Stimulated activated naive CD8-positive, alpha-beta T cell treated with anti-CD3 and anti-CD28 coated beads, Interleukin-15, Interleukin-2, amounts not matched to agents 100 U/mL and 50 U/mL, for 24 hours (primary cell): ENCODE results near the gene HIVEP3.

ENCODE experiments used
- ATAC-seq: fragments of 150-1000 bp; cut with Tn5 transposase; one replicate; pipeline ENCODE4 v1.10.0; 2021
- DNase-seq: peaks from one replicate; pipeline ENCODE4 v3.0.0; 2021

The HIVEP3 gene

GRCh38 chr1:41812051-41812450 is 106.7 kb downstream of the HIVEP3 start:
- DNase-seq (peak; percentile 58), ATAC-seq (no peak)

- DNase-seq, result peak; percentile 62
- ATAC-seq, result peak; percentile 79
These were observed 107.5 kb downstream of the HIVEP3 start for GRCh38 chr1:41811051-41811795.

GRCh38 chr1:41810446-41810845 is 108.3 kb downstream of the HIVEP3 start:
- peak; percentile 70 for DNase-seq
- ATAC-seq, result no peak

- no peak for DNase-seq
- ATAC-seq, result no peak
These were observed 109.0 kb downstream of the HIVEP3 start for GRCh38 chr1:41809692-41810091.

- DNase-seq, result no peak
These were observed 111.3 kb downstream of the HIVEP3 start for GRCh38 chr1:41807390-41807789.

GRCh38 chr1:41806472-41807155 is 112.1 kb downstream of the HIVEP3 start:
- peak; percentile 54 for ATAC-seq
- peak; percentile 78 for DNase-seq

More at GRCh38 chr1:41807390-41807789, 111.3 kb downstream of the HIVEP3 start:
- no peak for ATAC-seq

- DNase-seq (peak; percentile 59), ATAC-seq (peak; percentile 77)
These were observed 112.8 kb downstream of the HIVEP3 start for GRCh38 chr1:41805771-41806471.

GRCh38 chr1:41804176-41804575 is 114.5 kb downstream of the HIVEP3 start:
- no peak for ATAC-seq
- DNase-seq, result peak; percentile 41

GRCh38 chr1:41803656-41804055 is 115.1 kb downstream of the HIVEP3 start:
- no peak for ATAC-seq

GRCh38 chr1:41802532-41803501 is 115.9 kb downstream of the HIVEP3 start:
- DNase-seq (no peak), ATAC-seq (no peak)

More at GRCh38 chr1:41803656-41804055, 115.1 kb downstream of the HIVEP3 start:
- no peak for DNase-seq

GRCh38 chr1:41800311-41800829 is 118.4 kb downstream of the HIVEP3 start:
- DNase-seq (no peak), ATAC-seq (peak; percentile 54)

- ATAC-seq, result peak; percentile 76
- peak; percentile 32 for DNase-seq
These were observed 119.0 kb downstream of the HIVEP3 start for GRCh38 chr1:41799723-41800122.

GRCh38 chr1:41799205-41799604 is 119.5 kb downstream of the HIVEP3 start:
- ATAC-seq (no peak), DNase-seq (no peak)

GRCh38 chr1:41795205-41795762 is 123.4 kb downstream of the HIVEP3 start:
- ATAC-seq, result no peak
- no peak for DNase-seq

GRCh38 chr1:41794031-41794430 is 124.7 kb downstream of the HIVEP3 start:
- peak; percentile 73 for ATAC-seq
- DNase-seq, result no peak

- peak; percentile 10 for ATAC-seq
- DNase-seq, result peak; percentile 30
These were observed 126.3 kb downstream of the HIVEP3 start for GRCh38 chr1:41792485-41792770.

GRCh38 chr1:41791667-41792484 is 126.8 kb downstream of the HIVEP3 start:
- ATAC-seq, result peak; percentile 67
- peak; percentile 41 for DNase-seq

GRCh38 chr1:41790351-41790750 is 128.4 kb downstream of the HIVEP3 start:
- DNase-seq, result no peak
- no peak for ATAC-seq

- DNase-seq (no peak), ATAC-seq (no peak)
These were observed 128.9 kb downstream of the HIVEP3 start for GRCh38 chr1:41789661-41790330.

- ATAC-seq (no peak), DNase-seq (no peak)
These were observed 130.3 kb downstream of the HIVEP3 start for GRCh38 chr1:41788427-41788826.
